IPS DF 4.7 (cell line): Measurements from ENCODE around the gene CDCA4.

ENCODE experiments used
- DNase-seq: peaks from one replicate; pipeline ENCODE4 v3.0.0-alpha.2; 2013; ENCODE audit warnings: low spot score; ENCODE audit errors: extremely low read depth

The CDCA4 gene

DNA sequence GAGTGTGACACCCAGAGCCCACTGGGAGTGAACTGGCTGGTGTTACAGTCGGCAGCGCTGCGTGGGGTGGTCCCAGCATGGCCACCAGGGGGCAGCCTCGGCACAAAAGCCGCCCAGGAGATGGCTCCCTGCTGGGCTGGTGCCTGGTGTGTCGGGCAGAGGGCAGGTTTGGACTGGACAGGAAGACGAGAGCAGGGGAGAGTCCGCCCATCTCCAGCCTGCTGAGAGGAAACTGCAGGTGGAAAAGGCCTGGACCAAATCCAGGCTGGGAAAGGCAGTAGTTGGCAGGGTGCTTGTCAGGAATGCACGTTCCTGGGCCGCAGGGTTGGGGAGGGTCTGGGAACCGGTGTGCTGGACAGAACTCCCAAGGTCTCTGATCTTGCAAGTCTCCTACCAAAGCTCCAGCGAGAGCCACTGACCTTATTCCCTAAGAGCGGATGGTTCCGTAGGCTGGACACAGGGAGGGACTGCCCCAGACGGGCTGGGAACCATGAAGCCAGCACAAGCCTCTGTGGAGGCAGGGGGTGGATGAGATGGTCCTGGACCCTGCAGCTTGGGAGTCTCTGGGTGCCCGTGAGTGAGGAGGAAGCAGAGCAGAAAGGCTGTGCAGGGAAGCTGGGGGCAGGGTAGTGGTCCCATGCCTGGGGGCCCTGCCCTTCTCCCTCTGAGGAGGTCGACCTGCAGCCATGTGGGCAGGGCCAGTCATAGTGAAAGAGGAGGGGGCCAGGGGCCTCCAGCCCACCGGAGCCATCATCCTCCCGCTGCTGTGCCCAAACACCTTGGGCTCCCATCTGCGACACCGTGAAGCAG is 44.5 kb downstream of the CDCA4 start:
- no peak for DNase-seq

DNA sequence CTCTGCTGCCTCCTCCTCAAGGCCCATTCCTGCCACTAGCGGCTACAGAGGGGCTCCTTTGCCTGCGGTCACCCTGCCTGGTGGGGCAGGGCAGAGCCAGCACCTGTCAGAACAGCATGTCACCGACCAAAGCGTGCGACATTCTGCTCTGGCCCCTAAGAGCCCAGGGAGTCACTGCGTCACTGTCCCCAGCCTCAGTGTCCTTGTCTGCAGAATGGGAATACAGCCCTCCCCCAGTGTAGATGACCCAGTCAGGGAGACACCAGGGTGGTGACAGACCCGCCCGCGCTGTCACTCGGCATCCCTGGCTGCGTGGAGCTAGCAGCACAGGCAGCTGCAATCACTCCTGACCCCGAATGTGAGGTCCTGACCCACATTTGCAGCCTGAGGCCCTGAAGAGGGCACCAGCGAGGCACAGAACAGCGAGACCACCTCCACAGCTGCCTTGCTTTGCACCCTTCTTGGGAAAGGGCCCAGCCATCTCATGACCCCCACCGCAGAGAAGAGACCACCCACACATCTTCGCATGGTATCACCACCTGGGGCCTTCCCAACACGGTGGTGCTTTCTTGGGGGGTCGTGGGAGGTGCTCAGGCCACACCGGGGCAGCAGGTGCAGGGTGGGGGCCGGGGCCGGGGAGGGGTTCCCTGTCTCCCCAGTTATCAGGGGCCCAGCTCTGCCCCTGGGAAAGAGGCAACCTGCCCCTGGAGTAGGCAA is 45.2 kb downstream of the CDCA4 start:
- no peak for DNase-seq

DNA sequence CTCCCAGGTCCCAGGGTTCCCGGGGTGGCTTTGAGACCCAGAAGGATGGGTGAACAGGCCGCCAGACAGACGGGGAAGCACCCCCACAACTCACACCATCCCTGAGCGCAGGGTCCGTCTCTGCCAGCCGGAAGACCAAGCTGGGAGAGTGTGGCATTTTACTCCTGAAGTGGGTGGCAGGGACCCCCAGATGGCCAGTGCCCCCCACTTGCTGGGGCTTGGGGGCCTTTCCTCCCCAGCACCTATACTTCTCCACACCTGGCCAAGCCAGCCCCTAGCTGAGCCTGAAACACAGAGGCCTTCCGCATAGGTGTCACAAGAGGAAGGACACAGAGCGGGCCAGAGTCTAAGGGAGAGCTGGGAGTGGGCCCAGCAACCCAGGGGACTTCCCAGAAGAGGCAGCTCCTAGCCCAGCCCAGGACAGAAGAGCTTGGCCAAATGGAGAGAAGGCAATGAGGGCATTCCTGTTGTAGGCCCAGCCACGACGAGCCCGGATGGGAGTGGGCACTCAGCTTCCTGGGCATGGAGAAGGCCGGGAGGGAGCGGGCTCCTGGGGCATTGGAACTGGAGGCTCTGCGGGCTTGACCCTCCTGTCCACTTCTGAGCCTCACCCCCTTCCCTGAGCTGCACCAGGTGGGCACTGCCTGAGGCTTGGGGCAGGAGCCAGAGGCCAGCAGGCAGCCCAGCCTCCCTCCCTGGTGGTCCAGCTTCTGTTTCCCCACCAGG is 46.1 kb downstream of the CDCA4 start:
- no peak for DNase-seq

DNA sequence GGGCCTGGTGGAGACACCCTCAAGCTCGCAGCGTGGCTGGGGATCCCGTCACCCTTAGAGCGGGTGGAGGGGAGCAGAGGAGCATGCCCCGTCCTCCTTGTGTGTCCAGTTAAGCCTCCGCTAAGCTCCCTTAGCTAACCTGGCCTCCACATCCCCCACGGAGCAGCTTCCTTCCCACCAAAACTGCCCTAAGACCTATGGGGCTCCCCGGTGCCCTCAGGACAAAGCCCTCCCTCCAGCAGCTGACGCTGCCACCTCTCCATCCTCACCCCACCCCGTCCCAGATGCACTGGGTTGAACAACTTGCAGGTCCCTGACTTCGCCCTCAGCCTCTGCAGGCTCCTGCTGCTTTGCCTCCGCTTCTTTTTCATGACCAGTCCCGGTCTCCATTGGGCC is 46.7 kb downstream of the CDCA4 start:
- no peak for DNase-seq

DNA sequence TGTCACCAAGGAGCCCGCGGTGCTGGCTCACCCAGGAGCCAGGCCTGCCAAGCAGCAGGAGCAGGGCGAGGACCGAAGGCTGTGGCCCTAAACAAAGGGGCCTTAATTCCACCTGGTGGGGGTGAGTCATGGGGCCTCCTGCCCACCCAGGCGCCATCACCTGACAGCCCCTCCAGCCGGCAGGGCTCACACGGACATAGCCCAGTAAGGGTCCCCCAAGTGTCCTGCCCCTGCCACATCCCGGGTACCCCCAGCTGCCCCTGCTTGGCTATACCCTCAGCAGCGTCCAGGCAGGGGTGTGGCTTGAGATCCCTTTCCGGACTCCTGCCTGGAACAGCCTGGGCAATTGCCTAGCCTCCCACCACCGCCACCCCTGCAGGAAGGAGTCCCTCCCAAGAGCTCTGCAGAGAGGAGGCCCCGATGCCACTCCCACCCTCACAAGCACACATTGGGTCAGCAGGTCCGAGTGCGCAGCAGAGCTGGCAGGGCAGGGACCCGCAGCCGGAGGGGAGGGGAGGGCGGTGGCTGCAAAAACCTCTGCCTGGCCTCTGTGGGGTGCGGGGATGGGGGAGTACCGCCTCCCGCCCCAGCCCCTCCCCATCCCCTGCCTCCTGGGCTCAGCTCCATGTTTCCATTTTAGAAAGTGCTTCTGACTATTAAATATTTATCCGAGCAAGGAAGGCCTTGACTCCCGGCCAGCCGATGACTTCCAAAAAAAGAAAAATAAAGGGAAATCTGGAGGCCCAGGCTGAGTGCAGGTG is 47.3 kb downstream of the CDCA4 start:
- DNase-seq, result no peak

DNA sequence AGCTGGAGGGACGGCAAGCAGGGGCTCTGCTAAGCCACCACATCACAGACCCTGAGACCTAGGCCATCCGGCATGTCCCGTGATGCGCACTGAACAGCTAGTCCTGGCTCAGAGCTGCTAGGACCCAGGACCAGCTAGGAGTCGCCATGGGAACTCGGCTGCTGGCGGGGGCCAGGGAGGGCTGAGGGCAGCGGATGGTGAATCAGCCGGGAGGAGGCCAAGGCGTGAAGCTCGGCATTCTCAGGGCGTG is 47.8 kb downstream of the CDCA4 start:
- no peak for DNase-seq

DNA sequence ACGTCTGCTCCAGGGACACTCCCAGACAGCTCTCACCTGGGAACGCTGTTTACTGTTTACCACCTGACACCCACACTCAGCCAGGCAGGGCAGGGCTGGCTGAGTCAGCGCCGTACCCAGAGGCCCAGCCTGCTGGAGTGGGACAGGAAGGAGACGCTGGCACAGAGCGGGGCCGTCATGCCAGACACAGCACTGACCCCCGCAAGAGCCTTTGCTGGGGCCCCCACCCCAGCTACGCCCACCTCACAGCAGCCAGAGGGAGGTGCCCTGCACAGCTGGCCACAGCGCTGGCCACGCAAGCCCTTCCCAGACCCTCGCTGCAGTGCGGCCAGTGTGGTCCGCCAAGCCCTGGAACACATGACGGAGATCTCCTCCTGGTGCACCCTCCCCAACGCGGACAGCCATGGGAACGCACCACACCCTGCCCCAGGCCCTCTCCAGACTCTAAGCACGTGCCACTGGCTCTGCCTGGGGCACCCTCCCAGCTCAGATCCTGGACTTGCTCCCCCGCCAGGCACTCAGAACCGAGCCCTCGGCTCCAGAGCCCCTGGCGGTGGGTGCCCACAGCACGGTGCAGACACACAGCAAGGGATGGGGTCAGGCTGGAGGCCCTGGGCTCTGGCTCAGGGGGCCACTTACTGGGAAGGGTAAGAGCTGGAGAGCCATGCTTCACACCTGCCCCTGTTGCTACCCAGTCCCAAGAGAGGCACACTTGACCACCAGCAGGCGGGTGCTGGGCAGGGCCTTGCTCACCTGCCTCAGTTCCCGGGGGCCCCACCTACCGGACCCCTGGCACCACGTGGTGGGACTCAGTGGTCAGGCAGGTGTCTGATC is 48.4 kb downstream of the CDCA4 start:
- no peak for DNase-seq

DNA sequence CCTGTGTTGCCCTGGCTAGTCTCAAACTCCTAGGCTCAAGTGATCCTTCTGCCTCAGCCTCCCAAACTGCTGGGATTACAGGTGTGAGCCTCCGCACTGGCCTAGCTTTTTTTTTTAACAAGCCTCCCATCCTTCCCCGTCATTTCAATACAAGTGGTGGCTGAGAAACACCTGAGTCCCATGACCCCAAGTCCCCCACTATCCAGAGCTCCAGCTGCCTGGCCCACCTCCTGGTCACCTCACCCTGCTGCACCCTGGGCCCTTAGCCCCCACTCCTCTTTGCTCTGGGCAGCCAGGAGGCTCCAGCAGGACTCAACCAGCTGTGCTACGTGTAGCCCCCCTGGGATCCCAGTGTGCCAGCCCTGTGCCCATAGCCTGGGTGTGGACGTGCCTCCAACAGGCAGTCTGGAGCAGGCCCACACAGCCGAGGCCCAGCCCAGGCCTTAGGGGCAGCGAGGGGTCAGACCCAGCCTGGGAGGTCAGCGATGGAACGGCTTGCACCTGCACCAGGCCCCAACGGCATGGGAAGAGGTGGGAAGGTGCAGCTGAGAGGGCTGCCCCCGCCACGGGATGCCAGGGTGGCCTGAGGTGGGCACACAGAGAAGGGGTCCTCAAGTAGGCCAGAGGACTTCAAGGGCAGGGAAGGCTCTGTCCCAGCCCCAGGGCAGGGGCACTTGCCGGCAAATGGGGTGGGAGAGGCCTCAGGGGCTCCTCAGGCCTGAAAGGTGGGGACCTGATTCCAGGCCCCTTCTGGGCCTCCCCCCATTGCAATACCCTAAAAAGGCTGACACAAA is 49.2 kb downstream of the CDCA4 start:
- no peak for DNase-seq

DNA sequence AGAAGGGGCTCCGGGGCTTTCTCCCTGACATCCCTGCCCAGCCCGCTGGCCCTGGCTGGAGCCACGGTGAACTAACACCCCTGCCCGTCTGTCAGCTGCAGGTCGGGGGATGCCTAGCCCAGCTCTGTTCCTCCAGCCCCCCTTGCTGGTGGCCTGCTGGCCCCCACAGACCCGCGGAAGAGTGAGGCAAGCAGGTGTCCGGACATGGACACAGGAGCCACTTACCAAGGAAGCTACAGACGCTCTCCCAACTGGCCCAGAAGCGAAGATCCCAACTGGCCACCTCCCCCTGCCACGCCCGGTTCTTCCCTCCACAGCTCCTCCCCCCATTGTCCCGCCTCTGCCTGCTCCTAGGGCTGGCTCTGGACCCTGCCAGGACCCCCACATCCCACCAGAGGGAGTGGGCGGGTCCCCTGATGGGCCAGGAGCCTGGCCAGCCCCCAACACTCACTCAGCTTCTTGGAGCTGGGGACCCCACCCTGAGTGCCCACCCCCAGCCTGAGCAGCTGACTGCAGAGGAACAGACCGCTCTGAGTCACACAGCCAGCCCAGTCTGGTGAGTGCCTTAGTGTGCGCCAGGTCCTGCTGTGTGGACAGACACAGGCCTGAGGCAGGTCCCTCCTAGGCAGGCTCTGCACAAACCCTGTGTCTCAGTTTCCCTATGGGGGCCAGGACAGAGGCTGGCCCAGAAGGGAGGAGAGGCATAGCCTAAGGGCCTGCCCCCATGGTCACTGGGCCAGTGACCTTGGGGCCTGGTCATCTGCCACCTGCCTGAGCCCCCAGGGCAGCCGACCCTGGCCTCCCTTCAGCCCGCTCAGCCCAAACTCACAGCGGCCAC is 50.4 kb downstream of the CDCA4 start:
- DNase-seq, result no peak

DNA sequence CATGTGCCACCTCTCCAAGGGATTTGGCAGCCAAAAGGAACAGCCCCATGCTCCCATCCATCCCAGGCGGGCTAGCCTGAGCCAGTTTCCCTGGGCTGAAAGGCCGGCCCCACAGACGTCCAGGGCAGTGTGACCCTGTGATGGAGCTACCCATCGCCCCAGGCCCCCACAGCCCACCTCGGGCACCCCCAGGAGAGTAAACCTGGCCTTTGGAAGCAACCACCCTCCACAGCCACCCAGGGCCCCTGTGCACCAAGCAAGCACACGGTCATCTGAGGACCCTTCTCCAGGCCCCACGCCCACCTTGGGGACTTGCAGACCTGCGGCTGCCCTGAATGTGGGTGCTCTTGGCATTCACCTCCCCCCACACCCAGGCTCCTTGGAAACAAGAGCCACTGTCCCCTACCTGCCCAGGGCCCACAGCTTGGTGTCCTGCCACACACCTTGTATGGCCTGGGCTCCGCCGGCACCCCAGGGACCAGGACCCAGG is 51.1 kb downstream of the CDCA4 start:
- no peak for DNase-seq

DNA sequence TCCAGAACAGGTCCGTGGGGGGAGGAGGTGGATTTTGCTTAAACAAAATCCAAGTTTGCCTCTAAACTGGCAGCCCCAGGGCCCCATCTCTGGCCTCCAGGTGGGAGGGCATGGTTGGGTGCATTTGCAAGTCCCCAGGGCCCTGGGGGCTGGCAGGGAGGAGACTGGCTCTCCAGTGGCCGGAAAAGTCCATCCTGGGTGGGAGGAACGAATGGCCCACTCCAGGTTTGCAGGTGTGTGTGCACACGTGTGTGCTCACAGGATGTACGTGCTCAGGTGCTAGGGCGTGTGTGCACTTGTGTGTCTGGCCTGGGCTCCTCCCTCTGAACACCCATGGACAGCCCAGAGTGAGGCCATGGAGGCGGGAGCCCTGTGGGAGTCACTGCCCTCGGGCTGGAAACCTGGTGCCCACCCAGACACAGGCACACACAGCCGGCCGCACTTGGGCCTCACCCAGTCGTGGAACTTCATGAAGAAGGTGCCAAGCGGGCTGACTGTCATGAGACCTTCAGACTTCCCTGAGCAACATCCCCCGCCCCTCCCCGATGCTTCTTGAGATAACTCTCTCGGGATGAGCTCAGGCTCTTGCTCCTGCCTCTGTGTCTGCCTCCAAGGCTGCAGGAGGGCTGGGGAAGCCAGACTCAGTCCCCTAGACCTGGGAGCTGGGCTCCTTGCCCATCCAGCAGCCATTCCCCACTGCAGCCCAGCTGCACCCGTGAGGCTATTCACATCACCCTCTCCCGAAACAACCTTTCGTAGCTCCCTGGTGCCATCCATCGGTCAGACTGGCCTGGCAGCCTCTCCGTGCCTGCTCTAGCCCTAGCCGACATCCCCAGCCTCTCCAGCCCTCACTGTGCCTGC is 52.1 kb downstream of the CDCA4 start:
- no peak for DNase-seq

DNA sequence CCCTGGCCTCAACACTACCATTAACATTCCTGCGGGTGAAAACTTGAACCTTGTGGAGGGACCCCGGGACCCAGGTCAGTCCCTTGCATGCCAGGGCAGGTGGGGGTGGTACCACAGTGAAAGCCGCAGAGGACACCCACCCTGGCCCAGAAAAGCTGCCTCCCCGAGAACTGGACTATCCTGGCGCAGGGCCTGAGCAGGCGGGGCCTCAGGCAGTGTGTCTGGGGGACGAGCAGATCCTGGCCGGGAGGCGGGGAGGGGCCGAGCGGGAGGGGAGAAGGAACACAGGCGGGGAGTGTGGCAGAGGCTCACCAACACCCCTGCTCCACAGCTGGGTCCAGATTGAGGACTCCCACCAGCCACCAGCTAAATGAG is 52.7 kb downstream of the CDCA4 start:
- DNase-seq, result no peak

DNA sequence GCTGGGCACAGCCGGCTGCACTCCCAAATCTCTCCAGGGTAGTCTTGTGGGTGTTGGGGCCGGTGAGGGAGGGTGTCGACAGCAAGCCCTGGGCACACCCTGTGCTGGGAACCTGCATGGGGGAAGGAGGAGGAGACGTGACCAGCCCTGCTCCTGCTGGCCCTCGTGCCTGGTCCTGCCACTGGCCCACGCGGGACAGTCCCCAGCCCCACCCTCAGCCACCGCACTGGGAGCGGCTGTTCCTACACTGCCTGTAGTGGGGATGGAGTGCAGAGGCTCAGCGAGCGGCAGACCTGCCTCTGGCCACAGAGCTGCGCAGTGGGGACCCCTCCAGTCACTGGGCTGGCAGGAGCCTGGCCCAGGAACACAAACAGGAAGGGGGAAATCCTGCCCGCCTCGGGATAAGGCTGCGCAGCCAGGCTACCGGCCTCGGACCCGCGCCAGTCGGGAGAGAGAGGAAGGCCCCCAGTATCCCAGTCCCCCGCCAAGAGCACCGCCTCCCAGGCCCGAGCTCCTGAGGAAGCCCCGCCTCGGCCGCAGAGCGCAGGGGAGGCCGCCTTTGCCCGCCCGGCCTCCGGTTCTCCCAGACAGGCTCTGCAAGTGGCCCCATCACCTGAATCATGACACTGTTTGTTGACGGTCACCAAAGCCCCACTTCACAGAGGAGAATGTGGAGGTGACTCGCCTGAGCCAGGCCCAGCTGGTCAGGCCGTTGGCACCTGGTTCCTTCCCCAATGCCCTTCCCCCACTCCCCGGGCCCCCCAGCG is 53.3 kb downstream of the CDCA4 start:
- DNase-seq, result no peak

DNA sequence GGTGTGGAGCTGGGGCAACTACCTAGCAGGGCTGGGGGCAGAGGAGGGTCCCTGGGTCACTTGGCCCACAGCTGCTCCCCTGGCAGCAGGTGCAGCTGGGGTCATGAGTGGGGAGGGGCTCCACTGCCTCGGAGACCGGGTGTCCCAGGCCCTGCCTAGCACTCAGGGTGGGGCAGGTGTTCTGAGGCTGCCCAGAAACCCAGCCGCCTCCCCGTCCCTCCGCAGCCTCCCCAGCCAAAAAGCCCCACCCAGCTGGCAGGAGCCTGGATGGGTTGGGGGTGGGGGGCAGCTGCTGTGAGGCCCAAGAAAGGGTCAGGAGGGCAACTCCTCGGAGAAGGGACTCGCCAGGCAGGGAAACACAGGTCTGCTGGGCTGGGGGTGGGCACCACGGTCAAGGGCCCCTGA is 53.9 kb downstream of the CDCA4 start:
- DNase-seq, result no peak

DNA sequence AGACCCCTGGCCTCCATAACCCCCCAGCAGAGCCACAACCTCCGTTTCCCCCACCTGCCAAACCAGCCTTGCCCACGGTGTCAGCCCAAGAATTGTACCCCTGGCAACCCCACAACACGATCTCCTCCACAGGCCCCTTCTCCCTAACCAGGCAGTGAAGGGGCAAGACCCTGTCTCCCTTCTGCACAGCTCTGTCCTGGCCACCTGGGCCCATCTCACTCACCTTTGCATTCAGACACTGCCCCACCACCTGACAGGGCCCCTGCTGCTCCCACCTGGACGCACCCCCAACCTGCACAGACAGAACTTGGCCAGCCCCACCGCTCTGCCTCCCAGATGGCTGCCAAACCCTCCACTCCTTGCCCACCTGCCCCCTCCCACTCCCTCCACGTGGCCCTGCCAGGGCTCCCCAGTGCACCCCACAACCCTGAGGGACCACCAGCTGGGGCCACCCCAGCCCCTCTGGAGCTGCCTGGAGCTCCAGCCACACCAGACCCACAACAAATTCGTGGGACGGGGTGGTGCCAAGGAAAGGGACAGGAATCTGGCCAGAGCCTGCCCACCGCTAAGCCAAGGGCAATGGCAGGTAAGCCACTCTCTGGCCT is 54.5 kb downstream of the CDCA4 start:
- DNase-seq, result no peak

DNA sequence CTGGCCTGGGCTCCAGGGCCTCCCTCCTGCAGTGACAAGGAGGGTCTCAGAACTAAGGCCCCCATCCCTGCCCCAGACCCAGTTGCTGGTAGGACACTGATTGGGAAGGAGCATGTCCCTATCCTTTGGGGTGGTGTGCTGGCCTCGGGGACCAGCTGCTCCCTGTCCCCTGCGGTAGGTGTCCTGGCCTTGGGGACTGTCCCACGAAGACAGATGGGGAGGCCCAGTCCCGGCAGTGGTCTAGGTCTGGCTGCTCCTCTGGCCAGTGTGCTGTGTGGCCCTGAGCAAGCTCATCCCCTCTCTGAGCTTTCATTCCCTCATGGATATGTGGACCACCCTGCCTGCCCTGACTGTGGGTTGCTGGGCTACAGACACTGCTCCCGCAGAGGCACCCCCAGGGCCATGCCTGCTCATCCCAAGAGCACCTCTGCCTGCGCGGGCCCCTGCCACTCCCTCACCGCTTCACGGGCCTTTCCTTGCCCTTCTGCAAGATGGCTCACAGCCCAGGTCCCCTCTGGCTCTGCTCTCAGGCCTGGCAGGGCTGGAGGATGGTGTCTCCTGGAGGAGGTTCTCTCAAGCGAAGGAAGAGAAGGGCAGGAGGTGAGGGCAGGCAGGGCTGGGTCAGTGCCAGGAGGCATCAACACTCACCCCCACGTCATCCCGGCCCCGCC is 55.2 kb downstream of the CDCA4 start:
- no peak for DNase-seq

DNA sequence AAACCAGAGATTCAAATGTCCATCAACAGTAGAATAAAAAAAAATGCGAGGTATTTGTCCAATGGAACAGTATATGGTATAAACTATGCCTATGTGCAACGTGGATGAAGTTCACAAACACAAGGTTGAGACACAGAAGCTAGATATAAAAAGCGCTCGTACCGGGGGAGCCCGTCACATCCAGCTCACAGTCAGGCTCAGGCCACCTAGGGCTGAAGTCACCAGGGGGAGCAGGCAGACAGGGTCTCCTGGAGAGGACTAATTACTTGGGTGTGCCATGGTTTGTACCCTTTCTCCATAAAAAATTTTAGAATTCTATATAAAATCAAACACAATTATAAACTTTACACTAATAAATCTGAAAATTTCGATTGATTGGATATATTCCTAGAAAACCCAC is 56.3 kb downstream of the CDCA4 start:
- DNase-seq, result no peak
